A549 (cell line): ENCODE measurements around the gene SLC25A10. TPM values are rescaled to one million over a fixed set of nuclear protein-coding genes. Genes with fewer than 3 reads are reported as not detected.

Experiments
- ATAC-seq, 2 experiments: fragments of 200-7000 bp in 1 of 2; fragments of >200 bp in 1 of 2; cut with Nextera tagmentation in 1 of 2; cut with Tn5 transposase in 1 of 2; 3 replicates each; pipeline versions ENCODE4 v1.8.0 to v1.9.1; 2018 to 2020; ENCODE audit warnings: mild to moderate bottlenecking in 1 of 2, moderate library complexity in 1 of 2
- CTCF ChIA-PET: fragments of 300-600 bp; sonication (Branson Sonifier 250); formaldehyde crosslinking; extraction: SDS; loops from one replicate; lab custom pipeline; 2021; ENCODE audit warnings: antibody characterized with exemption, inconsistent platforms; lab: Yijun Ruan, JAX
- POLR2A ChIA-PET: fragments of 350-600 bp; formaldehyde crosslinking; extraction: SDS; loops from one replicate; lab custom pipeline; 2021; ENCODE audit warnings: antibody characterized with exemption, inconsistent platforms; lab: Yijun Ruan, JAX
- DNase-seq, 2 experiments: peaks; one replicate each; pipeline versions ENCODE4 v3.0.0 to v3.0.0-alpha.2; 2011 to 2016; ENCODE audit warnings: low read depth in 1 of 2, low spot score in 1 of 2
- FAIRE-seq: peaks from 2 replicates; lab custom pipeline; 2011; peaks lifted over from hg19 to GRCh38; lab: Jason Lieb, UNC
- H3K27ac ChIP-seq, 2 experiments: fragments of >200 bp; sonication (Bioruptor Twin); formaldehyde crosslinking; 3 replicates each; pipeline ENCODE4 v1.5.1; 2016 to 2017
- H3K4me1 ChIP-seq: fragments of >200 bp; sonication (Bioruptor Twin); formaldehyde crosslinking; 3 replicates; pipeline ENCODE4 v1.6.1; 2016
- H3K4me2 ChIP-seq: fragments of >200 bp; sonication (Bioruptor Twin); formaldehyde crosslinking; 3 replicates; pipeline ENCODE4 v1.6.1; 2016
- H3K4me3 ChIP-seq: fragments of >200 bp; sonication (Bioruptor Twin); formaldehyde crosslinking; 3 replicates; pipeline ENCODE4 v1.5.1; 2016
- H3K9me3 ChIP-seq: fragments of >200 bp; sonication (Bioruptor Twin); formaldehyde crosslinking; 3 replicates; pipeline ENCODE4 v1.6.1; 2016
- BHLHE40 ChIP-seq: IDR thresholded peaks from 2 replicates; pipeline ENCODE4 v1.6.1; 2012; ENCODE audit warnings: low read depth, low read length, inconsistent platforms
- CHD2 ChIP-seq: fragments of 150-350 bp; IDR thresholded peaks from 2 replicates; pipeline ENCODE4 v1.6.1; 2014; ENCODE audit warnings: low read length; ENCODE audit not compliant: partially characterized antibody
- EHF ChIP-seq: fragments of 250-450 bp; sonication (Bioruptor Pico); IDR thresholded peaks from 2 replicates; pipeline ENCODE4 v1.5.0; 2020; ENCODE audit warnings: mild to moderate bottlenecking
- FOSB ChIP-seq: fragments of 250-450 bp; sonication (Bioruptor Pico); IDR thresholded peaks from 2 replicates; pipeline ENCODE4 v1.5.0; 2020; ENCODE audit warnings: mild to moderate bottlenecking, moderate library complexity
- FOSL2 ChIP-seq, 2 experiments: fragments of 450-650 bp in 1 of 2; fragments of >200 bp in 1 of 2; sonication (Bioruptor Twin) in 1 of 2; formaldehyde crosslinking; IDR thresholded peaks; 2 replicates each; pipeline versions ENCODE4 v1.5.0 to v1.6.1; 2016 to 2020; ENCODE audit warnings: mild to moderate bottlenecking in 1 of 2, moderate library complexity in 1 of 2
- FOXS1 ChIP-seq: fragments of 250-450 bp; sonication (Bioruptor Pico); IDR thresholded peaks from 2 replicates; pipeline ENCODE4 v1.5.0; 2020; ENCODE audit warnings: mild to moderate bottlenecking, moderate library complexity
- HDAC2 ChIP-seq: fragments of 200-600 bp; sonication (generic); IDR thresholded peaks from 2 replicates; pipeline ENCODE4 v1.6.1; 2016
- HEYL ChIP-seq: fragments of 250-450 bp; sonication (Bioruptor Pico); IDR thresholded peaks from 2 replicates; pipeline ENCODE4 v1.8.0; 2021; ENCODE audit warnings: mild to moderate bottlenecking, moderate library complexity
- HOXA7 ChIP-seq: fragments of 250-450 bp; sonication (Bioruptor Pico); IDR thresholded peaks from 2 replicates; pipeline ENCODE4 v1.5.0; 2020; ENCODE audit warnings: mild to moderate bottlenecking, moderate library complexity
- HOXB13 ChIP-seq: fragments of 250-450 bp; sonication (Bioruptor Pico); IDR thresholded peaks from 2 replicates; pipeline ENCODE4 v1.5.0; 2020; ENCODE audit warnings: low read depth, mild to moderate bottlenecking, moderate library complexity
- HOXB5 ChIP-seq: fragments of 250-450 bp; sonication (Bioruptor Pico); IDR thresholded peaks from 2 replicates; pipeline ENCODE4 v1.5.0; 2020; ENCODE audit warnings: mild to moderate bottlenecking, moderate library complexity
- JUNB ChIP-seq: fragments of >200 bp; sonication (Bioruptor Twin); formaldehyde crosslinking; IDR thresholded peaks from 2 replicates; pipeline ENCODE4 v1.6.1; 2016
- KDM5A ChIP-seq: fragments of 200-600 bp; sonication (generic); IDR thresholded peaks from 2 replicates; pipeline ENCODE4 v1.6.1; 2016; ENCODE audit warnings: antibody characterized with exemption, mild to moderate bottlenecking
- MYC ChIP-seq: IDR thresholded peaks from 2 replicates; pipeline ENCODE4 v1.6.1; 2012; ENCODE audit warnings: mild to moderate bottlenecking, inconsistent platforms, low read length, improper control_type of control experiment, borderline replicate concordance
- NPAS2 ChIP-seq: fragments of 250-450 bp; sonication (Bioruptor Pico); IDR thresholded peaks from 2 replicates; pipeline ENCODE4 v1.8.0; 2022; ENCODE audit warnings: mild to moderate bottlenecking, moderate library complexity, borderline replicate concordance
- PBX3 ChIP-seq: IDR thresholded peaks from 2 replicates; pipeline ENCODE4 v1.6.1; 2012
- PHF8 ChIP-seq: fragments of 200-600 bp; sonication (generic); IDR thresholded peaks from 2 replicates; pipeline ENCODE4 v1.6.1; 2016; ENCODE audit warnings: low read depth, mild to moderate bottlenecking, antibody characterized with exemption, moderate library complexity, borderline replicate concordance
- POLR2A ChIP-seq: IDR thresholded peaks from 2 replicates; pipeline ENCODE4 v1.6.1; 2012; ENCODE audit warnings: mild to moderate bottlenecking, low read length
- RCOR1 ChIP-seq: fragments of 150-350 bp; IDR thresholded peaks from 2 replicates; pipeline ENCODE4 v1.6.1; 2014; ENCODE audit warnings: antibody characterized with exemption, low read length, low read depth
- TFCP2L1 ChIP-seq: fragments of 250-450 bp; sonication (Bioruptor Pico); IDR thresholded peaks from 2 replicates; pipeline ENCODE4 v1.5.0; 2021; ENCODE audit warnings: mild to moderate bottlenecking
- TP53 ChIP-seq: fragments of 250-450 bp; sonication (Bioruptor Pico); IDR thresholded peaks from 2 replicates; pipeline ENCODE4 v1.5.0; 2021; ENCODE audit warnings: mild to moderate bottlenecking, moderate library complexity
- ZFP36 ChIP-seq: fragments of 450-650 bp; IDR thresholded peaks from 2 replicates; pipeline ENCODE4 v1.6.1; 2014; ENCODE audit warnings: borderline replicate concordance; ENCODE audit not compliant: partially characterized antibody
- ZNF302 ChIP-seq: fragments of 250-450 bp; sonication (Bioruptor Pico); IDR thresholded peaks from 2 replicates; pipeline ENCODE4 v1.9.0; 2021; ENCODE audit warnings: inconsistent platforms, mild to moderate bottlenecking, moderate library complexity
- WGBS: methylation state at CpG from one replicate; pipeline ENCODE4 v1.1.6; 2017; ENCODE audit errors: missing lambda C conversion rate; 5-methylcytosine and 5-hydroxymethylcytosine counted together
- polyA plus RNA-seq, 4 experiments: library from polyadenylated mRNA; depleted of rRNA in 3 of 4; stranded (reverse); fragments of >200 nt; fragmentation: RNase III in 1 of 4; extraction: RNeasy Plus Mini Kit Qiagen cat#74134 plus additional on column Dnase treatment in 1 of 4; gene quantifications; 2 replicates in 3 of 4; 3 replicates in 1 of 4; pipeline ENCODE4 v1.2.3, GENCODE V29; 2011 to 2017
- TF ChIP-seq, protein P1 (sequence below): fragments of 250-450 bp; sonication (Bioruptor Pico); IDR thresholded peaks from 2 replicates; pipeline ENCODE4 v1.5.0; 2020; ENCODE audit warnings: low read depth, mild to moderate bottlenecking, moderate library complexity
- TF ChIP-seq, protein P2 (sequence below): IDR thresholded peaks from 2 replicates; pipeline ENCODE4 v1.6.1; 2012
- TF ChIP-seq, protein P3 (sequence below): IDR thresholded peaks from 2 replicates; pipeline ENCODE4 v1.6.1; 2012; ENCODE audit warnings: low read depth, borderline replicate concordance

The SLC25A10 gene
- polyA plus RNA-seq, 2 of the 4 experiments (the other 2 are of a cell fraction): 20.0 to 47.0 TPM

GRCh38 chr17:81665205-81666091 is 46.6 kb upstream of the SLC25A10 start:
- POLR2A ChIA-PET: interaction anchor here (0.6 to 1.5 kb wide), 7 partner anchors 10 to 169 kb away, joined by 3 to 8 read pairs (median 3); partner anchors contain the start of genes ARL16 and HGS
- CTCF ChIA-PET: interaction anchor here (0.5 to 2.7 kb wide), 6 partner anchors 10 to 180 kb away, joined by 3 to 20 read pairs (median 4); no protein-coding TSS in a partner anchor
- FAIRE-seq (no peak), DNase-seq (peak; percentile 61 to 64), ATAC-seq (peak; percentile 57 to 69)
- Histone ChIP-seq H3K4me3 (peak overlapping the region; percentile 99), H3K9me3 (no peaks in the 10 kb centered on the region), H3K27ac (peak overlapping the region; percentile 97 to 99), H3K4me1 (peaks cover 22% of the 10 kb centered on the region), H3K4me2 (peak overlapping the region; percentile 89)
- WGBS: 66% methylated on average over 26 of the region's 30 CpGs
- TF ChIP-seq FOXS1: peak; percentile 87
- TF ChIP-seq HOXA7 (CRISPR knock-in tag): peak; percentile 67; the same call in 1 of the 2 replicates
- TF ChIP-seq, protein P1, sequence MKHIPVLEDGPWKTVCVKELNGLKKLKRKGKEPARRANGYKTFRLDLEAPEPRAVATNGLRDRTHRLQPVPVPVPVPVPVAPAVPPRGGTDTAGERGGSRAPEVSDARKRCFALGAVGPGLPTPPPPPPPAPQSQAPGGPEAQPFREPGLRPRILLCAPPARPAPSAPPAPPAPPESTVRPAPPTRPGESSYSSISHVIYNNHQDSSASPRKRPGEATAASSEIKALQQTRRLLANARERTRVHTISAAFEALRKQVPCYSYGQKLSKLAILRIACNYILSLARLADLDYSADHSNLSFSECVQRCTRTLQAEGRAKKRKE (CRISPR knock-in tag): peak; percentile 98
- no peak for TF ChIP-seq PBX3
- TF ChIP-seq KDM5A: no peak
- TF ChIP-seq, protein P2, sequence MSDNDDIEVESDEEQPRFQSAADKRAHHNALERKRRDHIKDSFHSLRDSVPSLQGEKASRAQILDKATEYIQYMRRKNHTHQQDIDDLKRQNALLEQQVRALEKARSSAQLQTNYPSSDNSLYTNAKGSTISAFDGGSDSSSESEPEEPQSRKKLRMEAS: peak; percentile 100
- peak; percentile 55; the same call in 1 of the 2 replicates for TF ChIP-seq NPAS2 (CRISPR knock-in tag)
- TF ChIP-seq RCOR1: no peak
- TF ChIP-seq TFCP2L1 (CRISPR knock-in tag): peak; percentile 88; the same call in 1 of the 2 replicates
- TF ChIP-seq JUNB: no peak
- TF ChIP-seq HDAC2: no peak
- peak; percentile 51 for TF ChIP-seq TP53 (CRISPR knock-in tag)
- TF ChIP-seq FOSB: peak; percentile 68; the same call in 1 of the 2 replicates
- peak; percentile 96; the same call in 1 of the 2 replicates for TF ChIP-seq MYC
- no peak for TF ChIP-seq FOSL2 (IDR thresholded peaks at IDR 0.05)
- no peak; the same call in 1 of the 2 replicates for TF ChIP-seq FOSL2 (CRISPR knock-in tag; IDR thresholded peaks at IDR 0.05)
- TF ChIP-seq HOXB5 (CRISPR knock-in tag): peak; percentile 92; the same call in 1 of the 2 replicates
- peak; percentile 53 for TF ChIP-seq POLR2A
- no peak for TF ChIP-seq ZFP36
- peak; percentile 88; the same call in 1 of the 2 replicates for TF ChIP-seq HEYL (CRISPR knock-in tag)
- TF ChIP-seq ZNF302 (CRISPR knock-in tag): peak; percentile 88; the same call in 1 of the 2 replicates
- peak; percentile 94 for TF ChIP-seq EHF (CRISPR knock-in tag)
- TF ChIP-seq HOXB13: peak; percentile 98
- TF ChIP-seq, protein P3, sequence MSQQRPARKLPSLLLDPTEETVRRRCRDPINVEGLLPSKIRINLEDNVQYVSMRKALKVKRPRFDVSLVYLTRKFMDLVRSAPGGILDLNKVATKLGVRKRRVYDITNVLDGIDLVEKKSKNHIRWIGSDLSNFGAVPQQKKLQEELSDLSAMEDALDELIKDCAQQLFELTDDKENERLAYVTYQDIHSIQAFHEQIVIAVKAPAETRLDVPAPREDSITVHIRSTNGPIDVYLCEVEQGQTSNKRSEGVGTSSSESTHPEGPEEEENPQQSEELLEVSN: peak; percentile 97
- TF ChIP-seq CHD2: peak; percentile 23

- H3K4me3 ChIP-seq: peak overlapping the region; percentile 99
- peaks cover 22% of the 10 kb centered on the region for H3K4me1 ChIP-seq
- H3K27ac ChIP-seq: peak overlapping the region; percentile 97 to 99
- CTCF ChIA-PET: interaction anchor here (1.2 to 2.7 kb wide), 3 partner anchors 10 to 147 kb away, joined by 4 to 20 read pairs (median 4); no protein-coding TSS in a partner anchor
- TF ChIP-seq BHLHE40: no peak
- peak; percentile 42; the same call in 1 of the 2 replicates for TF ChIP-seq KDM5A
- peak; percentile 22; the same call in 1 of the 2 replicates for TF ChIP-seq PHF8
- TF ChIP-seq, all 56 proteins: peak for 2
- ATAC-seq: peak in 1 of 2 experiments; percentile 41; a peak in 3 of 6 replicates
- WGBS: 2% methylated on average over 12 of the region's 16 CpGs
- FAIRE-seq: no peak
- POLR2A ChIA-PET: interaction anchor here (0.8 to 1.5 kb wide), 9 partner anchors 8 to 147 kb away, joined by 3 to 23 read pairs (median 4); partner anchors contain the start of genes ARL16, HGS, NPLOC4 and TSPAN10
- Histone ChIP-seq H3K4me2 (peak overlapping the region; percentile 89), H3K9me3 (no peaks in the 10 kb centered on the region)
- no peak for DNase-seq
These were observed 46.1 kb upstream of the SLC25A10 start for GRCh38 chr17:81666092-81666341.
